DOHH2 (cell line): Measurements from ENCODE around the gene PSME3.

Experiments used
- H3F3A ChIP-seq: fragments of 200-600 bp; sonication (generic), shearing (Covaris generic); 2 replicates; pipeline ENCODE4 v1.6.0; 2016; ENCODE audit warnings: antibody characterized with exemption, mild to moderate bottlenecking; ENCODE audit not compliant: control insufficient read depth, insufficient read depth
- H3K27ac ChIP-seq: fragments of 200-600 bp; sonication (generic); 2 replicates; pipeline ENCODE4 v1.5.1; 2014; ENCODE audit warnings: low read depth, mild to moderate bottlenecking, low read length, moderate library complexity
- H3K27me3 ChIP-seq: fragments of 200-600 bp; sonication (generic); 2 replicates; pipeline ENCODE4 v1.6.1; 2014; ENCODE audit warnings: mild to moderate bottlenecking, low read length, mixed read lengths; ENCODE audit not compliant: control insufficient read depth
- H3K36me3 ChIP-seq: fragments of 200-600 bp; sonication (generic); 2 replicates; pipeline ENCODE4 v1.6.1; 2014; ENCODE audit warnings: mild to moderate bottlenecking, low read length, moderate library complexity, mixed read lengths; ENCODE audit not compliant: control insufficient read depth
- H3K4me1 ChIP-seq: fragments of 200-600 bp; sonication (generic); 2 replicates; pipeline ENCODE4 v1.6.1; 2014; ENCODE audit warnings: mild to moderate bottlenecking, low read length, mixed read lengths; ENCODE audit not compliant: control insufficient read depth
- H3K4me2 ChIP-seq: fragments of 200-600 bp; sonication (generic); 2 replicates; pipeline ENCODE4 v1.6.0; 2014; ENCODE audit warnings: mild to moderate bottlenecking, low read length, moderate library complexity
- H3K4me3 ChIP-seq: fragments of 200-600 bp; sonication (generic); 2 replicates; pipeline ENCODE4 v1.5.1; 2014; ENCODE audit warnings: mild to moderate bottlenecking, low read length, mixed read lengths
- H3K79me2 ChIP-seq: fragments of 200-600 bp; sonication (generic); 2 replicates; pipeline ENCODE4 v1.6.1; 2014; ENCODE audit warnings: mild to moderate bottlenecking, low read length, mixed read lengths; ENCODE audit not compliant: control insufficient read depth
- H3K9me2 ChIP-seq: fragments of 200-600 bp; sonication (generic); replicated peaks from 2 replicates; pipeline ENCODE4 v1.6.1; 2014; ENCODE audit warnings: mild to moderate bottlenecking, low read length, mixed read lengths; ENCODE audit not compliant: control insufficient read depth
- H3K9me3 ChIP-seq: fragments of 200-600 bp; sonication (generic); 2 replicates; pipeline ENCODE4 v1.6.1; 2014; ENCODE audit warnings: antibody characterized with exemption, low read length, mixed read lengths; ENCODE audit not compliant: control insufficient read depth, insufficient read depth
- H4K20me1 ChIP-seq: fragments of 200-600 bp; sonication (generic); 2 replicates; pipeline ENCODE4 v1.6.0; 2014; ENCODE audit warnings: low read depth, mild to moderate bottlenecking, antibody characterized with exemption, low read length, moderate library complexity; ENCODE audit not compliant: control insufficient read depth, insufficient read depth
- CTCF ChIP-seq: fragments of 200-600 bp; sonication (generic); IDR thresholded peaks from one replicate; pipeline ENCODE4 v1.5.1; 2014; ENCODE audit warnings: antibody characterized with exemption, mild to moderate bottlenecking, low read depth, low read length; ENCODE audit not compliant: poor library complexity, severe bottlenecking
- EZH2phosphoT487 ChIP-seq: fragments of 200-600 bp; sonication (generic); IDR thresholded peaks from 2 replicates; pipeline ENCODE4 v1.6.1; 2017; ENCODE audit warnings: borderline replicate concordance, mild to moderate bottlenecking, antibody characterized with exemption, low read length, moderate library complexity, mixed read lengths

The PSME3 gene

GRCh38 chr17:42809250-42809649 is 23.9 kb upstream of the PSME3 start:
- peaks cover 38% of the 10 kb centered on the region for H3K36me3 ChIP-seq
- no peaks in the 10 kb centered on the region for H3K9me2 ChIP-seq
- H3K79me2 ChIP-seq, result no peaks in the 10 kb centered on the region
- H4K20me1 ChIP-seq, result no peaks in the 10 kb centered on the region
- no peak overlapping the region for H3K27ac ChIP-seq
- H3K4me3 ChIP-seq, result no peak overlapping the region
- H3K27me3 ChIP-seq, result no peaks in the 10 kb centered on the region
- no peak for TF ChIP-seq EZH2phosphoT487
- no peak for TF ChIP-seq CTCF
- H3K4me2 ChIP-seq, result no peak overlapping the region
- H3K4me1 ChIP-seq, result no peaks in the 10 kb centered on the region
- no peaks in the 10 kb centered on the region for H3K9me3 ChIP-seq
- peaks cover 8% of the 10 kb centered on the region for H3F3A ChIP-seq

- Histone ChIP-seq H3K4me2 (no peak overlapping the region), H4K20me1 (no peaks in the 10 kb centered on the region), H3K36me3 (peaks cover 78% of the 10 kb centered on the region), H3F3A (peaks cover 5% of the 10 kb centered on the region), H3K4me1 (no peaks in the 10 kb centered on the region), H3K4me3 (no peak overlapping the region), H3K9me2 (no peaks in the 10 kb centered on the region), H3K27ac (no peak overlapping the region), H3K79me2 (no peaks in the 10 kb centered on the region), H3K27me3 (no peaks in the 10 kb centered on the region), H3K9me3 (no peaks in the 10 kb centered on the region)
- TF ChIP-seq EZH2phosphoT487, result no peak
- TF ChIP-seq CTCF, result no peak
These were observed 18.4 kb upstream of the PSME3 start for GRCh38 chr17:42814633-42815399.

DNA sequence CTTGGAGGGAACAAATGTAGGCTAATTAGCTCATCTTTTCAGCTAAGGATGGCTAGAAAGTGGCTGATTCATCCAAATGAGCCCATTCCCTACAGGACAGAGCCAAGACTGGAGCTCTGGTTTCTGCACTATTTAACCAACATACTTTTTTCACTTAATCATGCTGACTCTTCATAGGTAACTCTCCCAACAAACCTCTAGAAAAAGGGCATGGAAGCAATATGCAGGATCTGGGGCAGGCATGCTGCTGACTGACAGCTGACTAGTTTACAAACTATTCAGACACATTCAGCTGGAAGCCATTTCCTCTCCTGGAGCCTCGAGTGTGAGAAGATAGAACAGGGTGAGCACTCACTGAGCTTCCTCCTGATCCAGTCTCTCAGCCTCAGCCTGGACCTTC is 15.3 kb upstream of the PSME3 start:
- no peaks in the 10 kb centered on the region for H3K9me2 ChIP-seq
- H3F3A ChIP-seq, result peaks cover 3% of the 10 kb centered on the region
- TF ChIP-seq CTCF, result no peak
- TF ChIP-seq EZH2phosphoT487, result no peak
- H3K36me3 ChIP-seq, result peaks cover 74% of the 10 kb centered on the region
- peaks cover 16% of the 10 kb centered on the region for H3K79me2 ChIP-seq
- H3K4me1 ChIP-seq, result peaks cover 4% of the 10 kb centered on the region
- no peaks in the 10 kb centered on the region for H3K9me3 ChIP-seq
- H3K27ac ChIP-seq, result no peak overlapping the region
- no peaks in the 10 kb centered on the region for H4K20me1 ChIP-seq
- H3K4me3 ChIP-seq, result no peak overlapping the region
- H3K27me3 ChIP-seq, result no peaks in the 10 kb centered on the region
- no peak overlapping the region for H3K4me2 ChIP-seq
